Stomach smooth muscle (tissue), 2 donors: ENCODE results near the gene RSAD2.
"Not testable (repeated sequence)": the region's sequence is repeated elsewhere in the genome, so short reads cannot be mapped to it uniquely, and the experiment has no call there.

Experiments
- H3K27ac ChIP-seq: one replicate; pipeline ENCODE4 v1.7.0; 2013; ENCODE audit warnings: mild to moderate bottlenecking, low read length, inconsistent platforms
- H3K27me3 ChIP-seq, 2 donors: one replicate each; pipeline ENCODE4 v1.7.0; 2013; ENCODE audit warnings: low read length in 2 of 2; ENCODE audit not compliant: insufficient read depth in 2 of 2, control insufficient read depth in 1 of 2
- H3K36me3 ChIP-seq, 2 donors: one replicate each; pipeline ENCODE4 v1.7.0; 2013; ENCODE audit warnings: low read length in 2 of 2; ENCODE audit not compliant: control insufficient read depth in 2 of 2, insufficient read depth in 2 of 2
- H3K4me1 ChIP-seq: one replicate; pipeline ENCODE4 v1.7.0; 2013; ENCODE audit warnings: low read length; ENCODE audit not compliant: control insufficient read depth, insufficient read depth
- H3K4me3 ChIP-seq, 2 donors: one replicate each; pipeline ENCODE4 v1.7.0; 2013; ENCODE audit warnings: low read length in 2 of 2
- H3K9ac ChIP-seq, 2 donors: one replicate each; pipeline ENCODE4 v1.7.0; 2013; ENCODE audit warnings: low read length in 2 of 2, mild to moderate bottlenecking in 1 of 2
- H3K9me3 ChIP-seq, 2 donors: one replicate each; pipeline ENCODE4 v1.7.0; 2013; ENCODE audit warnings: low read length in 2 of 2; ENCODE audit not compliant: control insufficient read depth in 2 of 2
- donor health status: healthy.
- donor health status: Pancreatic carcinoma.

RSAD2 gene

GRCh38 chr2:6902581-6902980, 25.0 kb downstream of the RSAD2 start:
- H3K27ac ChIP-seq: not testable (repeated sequence)

GRCh38 chr2:6905668-6906067, 28.1 kb downstream of the RSAD2 start:
- Histone ChIP-seq H3K36me3 (no peaks in the 10 kb centered on the region), H3K9ac (no peak overlapping the region), H3K9me3 (no peaks in the 10 kb centered on the region), H3K4me3 (no peak overlapping the region), H3K4me1 (no peaks in the 10 kb centered on the region), H3K27ac (no peak overlapping the region), H3K27me3 (peaks cover 0 to 2% of the 10 kb centered on the region in 2 donors)

More at GRCh38 chr2:6902581-6902980, 25.0 kb downstream of the RSAD2 start:
- H3K4me1 ChIP-seq, H3K4me3 ChIP-seq, H3K36me3 ChIP-seq, H3K9ac ChIP-seq, H3K9me3 ChIP-seq, H3K27me3 ChIP-seq: not testable (repeated sequence)

- Histone ChIP-seq H3K27me3 (peaks cover 0 to 5% of the 10 kb centered on the region in 2 donors), H3K9ac (no peak overlapping the region), H3K4me1 (no peaks in the 10 kb centered on the region), H3K36me3 (no peaks in the 10 kb centered on the region), H3K27ac (no peak overlapping the region), H3K9me3 (no peaks in the 10 kb centered on the region), H3K4me3 (no peak overlapping the region)
Observed at GRCh38 chr2:6906165-6906741, 28.7 kb downstream of the RSAD2 start.

GRCh38 chr2:6908291-6908690, 30.7 kb downstream of the RSAD2 start:
- H3K9ac ChIP-seq: no peak overlapping the region
- H3K4me3 ChIP-seq: no peak overlapping the region
- no peak overlapping the region for H3K27ac ChIP-seq

GRCh38 chr2:6909431-6910385, 32.1 kb downstream of the RSAD2 start:
- H3K27ac ChIP-seq: no peak overlapping the region
- H3K4me1 ChIP-seq: no peaks in the 10 kb centered on the region
- H3K36me3 ChIP-seq: no peaks in the 10 kb centered on the region
- no peak overlapping the region for H3K4me3 ChIP-seq
- H3K9ac ChIP-seq: no peak overlapping the region
- H3K27me3 ChIP-seq: peaks cover 0 to 5% of the 10 kb centered on the region in 2 donors
- no peaks in the 10 kb centered on the region for H3K9me3 ChIP-seq

More at GRCh38 chr2:6908291-6908690, 30.7 kb downstream of the RSAD2 start:
- Histone ChIP-seq H3K36me3 (no peaks in the 10 kb centered on the region), H3K27me3 (peaks cover 0 to 5% of the 10 kb centered on the region in 2 donors), H3K9me3 (no peaks in the 10 kb centered on the region), H3K4me1 (no peaks in the 10 kb centered on the region)

- H3K27me3 ChIP-seq: peaks cover 0 to 4% of the 10 kb centered on the region in 2 donors
- no peak overlapping the region for H3K27ac ChIP-seq
- H3K4me3 ChIP-seq: no peak overlapping the region
- H3K36me3 ChIP-seq: no peaks in the 10 kb centered on the region
- no peaks in the 10 kb centered on the region for H3K9me3 ChIP-seq
- H3K4me1 ChIP-seq: no peaks in the 10 kb centered on the region
- no peak overlapping the region for H3K9ac ChIP-seq
Observed at GRCh38 chr2:6911721-6912120, 34.1 kb downstream of the RSAD2 start.

GRCh38 chr2:6913415-6914157, 36.0 kb downstream of the RSAD2 start:
- H3K9ac ChIP-seq: no peak overlapping the region

GRCh38 chr2:6914828-6915227, 37.3 kb downstream of the RSAD2 start:
- Histone ChIP-seq H3K4me1 (peaks cover 12% of the 10 kb centered on the region), H3K27ac (no peak overlapping the region), H3K9me3 (no peaks in the 10 kb centered on the region), H3K36me3 (no peaks in the 10 kb centered on the region), H3K27me3 (peaks cover 0 to 4% of the 10 kb centered on the region in 2 donors), H3K4me3 (no peak overlapping the region), H3K9ac (no peak overlapping the region)

More at GRCh38 chr2:6913415-6914157, 36.0 kb downstream of the RSAD2 start:
- no peak overlapping the region for H3K27ac ChIP-seq
- H3K36me3 ChIP-seq: no peaks in the 10 kb centered on the region
- H3K4me3 ChIP-seq: no peak overlapping the region
- H3K4me1 ChIP-seq: peaks cover 9% of the 10 kb centered on the region
- H3K27me3 ChIP-seq: peaks cover 0 to 4% of the 10 kb centered on the region in 2 donors
- H3K9me3 ChIP-seq: no peaks in the 10 kb centered on the region

- no peaks in the 10 kb centered on the region for H3K9me3 ChIP-seq
- H3K27me3 ChIP-seq: peaks cover 0 to 4% of the 10 kb centered on the region in 2 donors
- peaks cover 12% of the 10 kb centered on the region for H3K4me1 ChIP-seq
- no peak overlapping the region for H3K9ac ChIP-seq
- H3K4me3 ChIP-seq: no peak overlapping the region
- H3K36me3 ChIP-seq: no peaks in the 10 kb centered on the region
- H3K27ac ChIP-seq: no peak overlapping the region
Observed at GRCh38 chr2:6915399-6915798, 37.8 kb downstream of the RSAD2 start.

GRCh38 chr2:6916224-6916623, 38.6 kb downstream of the RSAD2 start:
- H3K9ac ChIP-seq: no peak overlapping the region
- H3K4me1 ChIP-seq: peaks cover 13% of the 10 kb centered on the region
- no peak overlapping the region for H3K4me3 ChIP-seq
- no peaks in the 10 kb centered on the region for H3K36me3 ChIP-seq
- H3K9me3 ChIP-seq: no peaks in the 10 kb centered on the region
- H3K27me3 ChIP-seq: no peaks in the 10 kb centered on the region
- no peak overlapping the region for H3K27ac ChIP-seq
